Stimulated activated CD4-positive, alpha-beta T cell treated with anti-CD3 and anti-CD28 coated beads, Interleukin-1b, Interleukin-23, amount 100 ng/mL, for 24 hours (primary cell): ENCODE measurements around the gene TEX54.
A peak's percentile ranks its signal among the peaks of the same experiment; 100 is the strongest.
"Not testable (repeated sequence)": the region's sequence is repeated elsewhere in the genome, so short reads cannot be mapped to it uniquely, and the experiment has no call there.

Experiments
- DNase-seq, 4 experiments: peaks; one replicate each; pipeline ENCODE4 v3.0.0-alpha.2; 2020; ENCODE audit warnings: low read depth in 4 of 4, low spot score in 1 of 4

The TEX54 gene

DNA sequence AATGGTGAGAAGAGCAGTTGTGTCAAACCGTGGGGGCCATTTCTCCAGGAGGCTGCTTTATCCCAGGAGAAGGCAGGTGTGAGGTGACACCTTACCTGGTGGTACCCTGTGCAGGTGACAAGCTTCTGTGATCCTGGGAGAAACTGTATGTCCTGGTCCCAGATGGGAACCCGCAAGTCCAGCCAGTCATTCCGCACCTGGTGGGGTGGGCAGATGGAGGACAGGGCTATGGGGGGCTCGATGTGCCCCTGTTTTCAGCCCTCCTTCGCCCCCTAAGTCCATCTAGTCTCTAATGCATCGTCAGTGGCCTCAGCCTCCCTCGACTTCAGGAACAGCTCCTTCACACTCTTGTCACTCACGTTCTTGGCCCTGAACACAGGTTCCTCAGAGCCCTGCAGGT lies 2.7 kb upstream of the TEX54 start:
- no peak for DNase-seq

DNA sequence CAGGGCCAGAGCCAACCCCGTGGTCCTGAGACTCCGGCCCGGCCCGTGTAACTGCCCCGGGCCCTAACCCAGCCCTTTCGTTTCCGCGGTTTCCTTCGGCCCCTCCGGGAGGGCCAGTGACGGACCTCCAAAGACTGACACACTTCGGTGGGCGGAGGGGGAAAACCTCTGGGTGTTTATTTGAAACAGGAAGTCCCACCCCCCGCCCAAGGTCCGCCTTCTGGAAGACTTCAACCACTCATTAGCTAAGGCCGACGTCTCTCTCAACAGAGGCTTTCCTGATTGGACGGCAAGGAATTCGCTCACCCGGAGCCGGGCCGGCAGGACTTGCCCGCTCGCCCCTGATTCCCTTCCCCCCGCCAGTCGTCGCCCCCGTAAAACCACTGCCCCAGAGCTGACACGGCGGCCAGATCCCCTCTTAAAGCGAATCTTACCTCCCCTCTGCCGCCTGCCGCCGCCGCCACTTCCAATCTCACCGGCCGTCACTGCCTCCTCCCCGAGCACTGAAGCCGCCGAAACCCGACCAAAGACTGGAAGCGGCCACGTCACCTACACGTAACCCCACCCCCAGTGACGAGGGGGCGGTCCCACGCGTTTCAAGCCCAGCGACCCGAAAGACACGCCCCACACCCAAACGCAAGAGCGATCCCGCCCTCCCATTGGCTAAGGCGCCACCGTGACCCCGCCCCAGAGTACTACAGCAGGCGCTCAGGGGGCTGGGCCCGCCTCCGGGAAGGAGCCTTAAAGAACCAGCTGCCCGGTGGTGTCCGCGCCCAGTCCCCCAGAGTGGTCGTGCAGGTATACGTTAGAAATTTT lies 913 bp downstream of the TEX54 start, which contains the start of gene STX5:
Gene STX5 (minus strand): TSS at position 532 of the 816 bp plus-strand sequence. CDS start 808 bp downstream, outside the sequence.
- DNase-seq, result peak; percentile 98 to 100 (median 99)

DNA sequence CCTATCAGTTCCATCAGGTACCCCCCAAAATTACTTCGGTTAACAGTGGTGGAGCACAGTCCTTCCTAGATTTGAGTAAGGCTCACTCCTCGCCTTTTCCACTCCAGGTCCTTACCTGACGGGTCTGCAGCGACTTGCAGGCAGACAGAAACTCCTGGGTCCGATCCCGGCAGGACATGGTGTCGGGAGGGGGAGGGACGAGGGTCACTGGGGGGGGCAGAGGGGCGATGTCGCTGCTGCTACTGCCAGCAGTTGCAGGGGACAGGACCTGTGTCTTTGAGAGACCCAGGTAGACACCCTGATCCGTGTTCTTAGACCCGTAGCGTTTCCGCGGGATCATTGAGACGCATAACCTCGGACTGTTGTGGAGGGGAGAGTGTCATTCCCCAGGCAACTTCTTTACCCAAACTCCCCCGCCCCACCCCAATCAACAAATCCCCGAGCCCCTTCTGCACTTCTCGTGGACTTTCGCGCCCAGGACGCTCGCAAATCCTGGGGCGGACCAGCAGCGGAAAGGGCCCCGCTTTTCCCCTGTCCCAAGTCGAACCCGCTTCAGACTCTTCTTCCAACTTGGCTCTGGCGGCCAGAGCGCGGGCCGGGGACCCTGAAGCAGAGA lies 1.6 kb downstream of the TEX54 start:
- DNase-seq, result no peak

DNA sequence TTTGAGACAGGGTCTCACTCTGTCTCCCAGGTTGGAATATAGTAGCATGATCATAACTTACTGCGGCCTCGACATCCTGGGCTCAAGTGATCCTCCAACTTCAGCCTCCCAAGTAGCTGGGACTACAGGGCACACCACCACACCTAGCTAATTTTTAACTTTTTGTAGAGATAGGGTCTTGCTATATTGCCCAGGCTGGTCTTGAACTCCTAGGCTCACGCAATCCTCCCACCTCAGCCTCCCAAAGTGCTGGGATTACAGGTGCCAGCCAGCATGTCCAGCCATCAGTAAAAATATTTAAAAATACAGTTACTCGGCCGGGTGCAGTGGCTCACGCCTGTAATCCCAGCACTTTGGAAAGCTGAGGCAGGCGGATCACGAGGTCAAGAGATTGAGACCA lies 4.5 kb downstream of the TEX54 start:
- DNase-seq, result not testable (repeated sequence)

DNA sequence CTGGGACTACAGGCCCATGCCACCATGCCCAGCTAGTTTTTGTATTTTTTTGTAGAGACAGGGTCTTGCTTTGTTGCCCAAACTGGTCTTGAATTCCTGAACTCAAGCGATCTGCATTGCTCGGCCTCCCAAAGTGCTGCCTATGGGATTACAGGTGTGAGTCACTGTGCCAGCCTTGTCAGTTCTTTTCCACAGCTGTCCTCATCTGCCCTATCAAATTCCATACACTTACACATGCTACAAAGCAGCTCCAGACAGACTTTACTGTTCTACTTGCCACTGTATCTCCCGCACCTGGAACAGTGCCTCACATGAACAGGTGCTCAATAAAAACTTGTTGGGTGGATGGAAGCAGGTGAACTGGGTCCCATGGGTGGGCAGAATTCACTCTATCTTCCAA lies 9.0 kb downstream of the TEX54 start:
- no peak for DNase-seq

DNA sequence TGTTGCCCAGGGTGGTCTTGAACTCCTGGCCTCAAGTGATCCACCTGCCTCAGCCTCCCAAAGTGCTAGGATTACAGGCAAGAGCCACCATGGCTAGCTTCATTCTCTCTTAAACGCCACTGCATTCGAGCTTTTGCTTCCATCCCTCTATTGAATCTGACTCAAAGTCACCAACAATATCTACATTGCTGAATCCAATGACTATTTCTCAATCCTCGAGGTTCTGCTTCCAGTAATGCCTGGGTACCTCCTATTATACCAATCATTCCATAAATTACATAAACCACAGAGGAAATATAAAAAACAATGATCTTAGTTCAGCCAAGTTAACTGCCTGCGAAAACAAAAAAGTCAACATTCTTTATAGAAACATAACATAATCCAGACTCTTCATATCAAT lies 15.5 kb downstream of the TEX54 start:
- no peak for DNase-seq

DNA sequence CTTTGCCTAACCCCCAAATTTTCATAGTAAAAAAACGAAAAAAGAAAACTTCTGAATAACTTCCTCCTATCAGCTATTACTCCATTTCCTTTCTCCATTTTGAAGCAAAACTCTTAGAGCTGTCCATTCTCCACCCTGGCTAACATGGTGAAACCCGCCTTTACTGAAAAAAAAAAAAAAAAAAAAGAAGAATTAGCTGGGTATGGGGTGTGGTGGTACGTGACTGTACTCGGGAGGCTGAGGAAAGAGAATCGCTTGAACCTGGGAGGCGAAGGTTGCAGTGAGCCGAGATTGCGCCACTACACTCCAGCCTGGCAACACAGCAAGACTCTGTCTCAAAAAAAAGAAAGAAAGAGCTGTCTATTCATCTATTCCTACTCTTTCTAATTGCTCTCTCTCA lies 16.1 kb downstream of the TEX54 start:
- DNase-seq, result no peak

DNA sequence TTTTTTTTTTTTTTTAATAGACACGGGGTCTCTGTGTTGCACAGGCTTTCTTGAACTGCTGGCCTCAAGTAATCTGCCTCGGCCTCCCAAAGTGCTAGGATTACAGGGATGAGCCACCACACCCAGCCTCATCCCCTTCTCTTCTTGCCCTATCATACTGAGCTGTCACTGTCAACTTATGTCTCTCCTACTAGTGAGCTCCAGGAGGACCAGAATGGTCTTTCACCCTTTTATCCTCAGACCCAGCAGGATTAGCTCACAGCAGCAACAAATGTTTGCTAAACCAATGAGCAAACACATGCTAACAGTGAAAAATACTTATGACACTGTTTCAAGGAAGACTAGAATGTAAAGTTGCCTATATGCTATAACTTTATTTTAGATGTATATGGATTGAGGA lies 21.0 kb downstream of the TEX54 start:
- DNase-seq, result no peak

DNA sequence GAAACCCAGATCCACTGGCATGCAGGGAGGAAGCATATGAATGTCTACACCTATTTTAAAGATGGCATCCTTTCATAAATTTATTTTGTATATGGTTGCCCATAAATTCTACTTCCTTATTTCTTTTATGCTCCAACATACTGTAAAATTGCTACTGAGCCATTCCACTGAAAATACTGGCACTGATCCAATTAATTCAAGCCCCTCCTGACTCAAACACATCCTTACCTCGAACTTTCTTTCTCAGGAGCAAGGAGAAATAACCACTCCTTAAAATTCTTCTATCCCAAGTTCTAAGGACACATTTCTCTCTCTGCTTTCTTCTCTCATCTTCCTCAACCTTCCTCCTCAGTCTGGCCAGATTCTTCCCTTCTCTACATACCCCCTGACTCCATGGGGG lies 21.9 kb downstream of the TEX54 start:
- DNase-seq, result no peak

DNA sequence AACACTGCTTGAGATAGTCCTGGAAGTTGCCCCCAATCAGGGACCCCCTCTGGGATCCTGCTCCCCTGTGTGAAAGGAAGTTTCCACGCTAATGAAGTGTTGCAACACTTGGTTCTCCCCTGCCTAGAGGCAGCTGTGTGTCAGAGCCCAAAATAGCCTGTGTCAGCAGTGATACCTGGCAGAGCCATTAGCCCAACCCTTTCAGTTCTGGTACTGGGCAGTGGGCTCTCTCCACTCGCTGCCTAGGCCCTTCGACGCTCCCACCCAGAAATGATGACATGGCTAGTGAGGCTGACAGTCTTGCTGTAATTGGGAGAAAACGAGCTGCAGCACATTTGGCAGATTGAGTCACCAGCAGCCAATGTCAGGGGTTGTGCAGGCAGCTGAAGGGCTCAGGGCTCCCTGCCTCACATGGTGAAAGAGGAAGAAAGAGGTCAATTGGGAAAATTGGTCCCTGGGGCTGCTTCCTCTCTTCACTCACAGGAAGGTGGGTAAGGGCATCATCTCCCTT lies 26.0 kb downstream of the TEX54 start:
- no peak for DNase-seq

DNA sequence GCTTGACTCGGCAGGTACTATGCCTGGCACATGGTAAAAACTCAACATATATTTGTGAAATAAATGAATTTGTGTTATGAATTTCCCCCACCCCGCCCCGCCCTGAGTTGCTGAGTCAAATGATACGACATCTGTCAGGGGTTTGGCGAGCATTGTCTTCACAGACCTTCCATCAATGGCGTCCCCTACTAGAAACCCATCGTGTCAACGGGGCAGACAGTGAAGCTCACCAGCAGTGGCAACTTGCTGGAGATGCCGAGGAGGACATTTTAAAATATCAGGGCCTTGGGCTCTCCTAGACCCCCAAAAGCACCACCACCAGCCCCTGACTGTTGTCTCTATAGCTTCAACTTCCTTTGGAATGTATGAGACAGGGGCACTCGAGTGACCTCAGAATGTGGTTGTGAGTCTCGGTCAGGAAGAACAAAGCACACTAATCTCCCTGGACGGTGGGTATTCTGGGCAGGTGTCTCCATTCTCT lies 26.6 kb downstream of the TEX54 start:
- no peak for DNase-seq

DNA sequence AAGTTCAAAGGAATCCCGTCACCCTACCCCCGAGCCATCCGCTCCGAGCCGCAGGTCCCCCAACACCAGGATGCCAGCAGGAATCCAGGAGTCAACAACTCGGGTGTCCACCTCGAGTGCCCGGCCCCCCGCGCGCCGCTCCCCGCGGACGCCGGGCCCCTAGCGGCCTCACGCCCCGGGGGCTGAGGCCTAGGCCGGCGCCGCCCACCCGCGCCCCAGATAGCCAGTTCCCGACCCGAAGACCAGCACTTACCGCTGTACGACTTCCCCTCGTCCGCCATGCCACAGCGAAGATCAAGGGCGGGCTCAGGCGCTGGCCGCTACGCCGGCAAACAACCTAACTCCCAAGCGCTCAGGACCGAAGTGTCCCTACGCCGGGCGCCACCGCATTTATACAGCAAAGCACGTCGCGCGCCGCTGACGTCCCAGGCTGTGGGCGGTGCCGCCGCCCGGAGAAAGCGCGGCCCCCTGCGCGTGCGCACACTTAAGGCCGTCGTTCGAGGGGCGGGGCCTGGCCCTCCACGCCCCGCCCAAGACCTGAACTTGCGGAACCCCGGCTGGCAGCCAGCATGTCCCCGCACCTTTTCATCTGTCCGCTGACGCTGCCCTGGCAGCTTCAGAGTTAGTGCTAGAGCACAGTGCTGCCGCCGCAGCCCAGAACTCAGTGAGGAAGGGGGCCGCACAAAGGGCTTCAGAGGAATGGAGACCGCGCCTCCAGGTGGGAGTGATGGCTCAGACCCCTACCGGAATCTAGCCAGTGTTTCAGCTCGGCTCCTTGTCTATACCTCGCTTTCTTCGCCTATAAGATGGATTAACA lies 27.4 kb downstream of the TEX54 start, which contains the start of gene NXF1:
Gene NXF1 (minus strand): TSS at position 365 of the 817 bp plus-strand sequence. CDS start 84 bp downstream, at position 281.
- peak; percentile 91 to 97 (median 92) for DNase-seq

DNA sequence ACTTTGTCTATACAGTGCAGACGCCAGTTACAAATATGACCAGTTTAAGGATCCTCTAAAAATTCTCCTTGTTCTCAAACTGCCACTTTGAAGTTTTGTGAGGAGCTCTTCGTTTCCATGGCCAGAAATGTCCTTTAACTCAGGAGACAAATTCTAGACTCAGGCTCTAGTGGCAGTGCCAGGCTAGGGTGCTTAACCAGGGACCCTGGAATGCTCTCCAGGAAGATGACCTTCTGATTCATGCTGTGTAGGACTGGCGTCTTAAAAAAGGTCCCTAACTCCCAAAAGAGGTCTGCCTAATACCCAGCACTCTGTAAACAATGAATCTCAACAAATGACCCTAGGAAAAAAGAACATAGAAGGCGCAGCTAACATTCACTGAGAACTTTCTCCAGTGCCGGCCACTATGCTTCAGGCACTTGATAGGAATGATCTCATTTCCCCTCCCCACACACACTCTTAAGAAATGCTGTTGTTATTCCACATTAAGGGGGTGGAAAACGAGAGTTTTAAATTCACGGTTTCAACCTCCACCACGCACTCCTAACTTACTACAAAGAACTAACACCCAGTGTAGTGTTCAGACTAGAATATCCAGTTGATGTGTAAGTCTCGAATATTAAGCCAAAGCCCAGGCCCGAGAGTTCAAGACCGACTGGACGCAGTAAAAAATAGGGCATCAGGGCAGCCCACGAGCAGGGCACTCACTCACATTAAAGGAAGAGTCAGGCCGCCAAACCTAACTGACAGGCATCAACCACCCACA lies 28.1 kb downstream of the TEX54 start:
- DNase-seq, result no peak

DNA sequence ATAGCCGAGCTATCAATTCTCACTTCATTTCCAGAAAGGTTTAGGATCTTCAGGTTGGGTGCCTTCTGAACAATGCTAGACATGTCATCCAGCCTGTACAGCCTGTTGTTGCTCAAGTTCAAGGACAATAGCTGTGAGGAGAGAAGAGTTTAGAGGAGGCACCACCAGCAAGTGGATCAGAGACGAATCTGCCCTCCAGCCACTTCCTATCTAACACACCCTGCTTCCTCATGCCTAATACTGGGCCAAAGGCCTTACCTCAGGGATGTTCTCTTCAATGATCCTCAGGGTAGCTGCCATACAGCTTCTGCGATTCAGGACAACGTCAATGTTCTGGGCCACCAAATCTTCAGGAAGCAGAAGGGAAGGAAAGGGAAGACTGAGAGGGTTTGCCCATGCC lies 31.6 kb downstream of the TEX54 start:
- DNase-seq, result no peak

DNA sequence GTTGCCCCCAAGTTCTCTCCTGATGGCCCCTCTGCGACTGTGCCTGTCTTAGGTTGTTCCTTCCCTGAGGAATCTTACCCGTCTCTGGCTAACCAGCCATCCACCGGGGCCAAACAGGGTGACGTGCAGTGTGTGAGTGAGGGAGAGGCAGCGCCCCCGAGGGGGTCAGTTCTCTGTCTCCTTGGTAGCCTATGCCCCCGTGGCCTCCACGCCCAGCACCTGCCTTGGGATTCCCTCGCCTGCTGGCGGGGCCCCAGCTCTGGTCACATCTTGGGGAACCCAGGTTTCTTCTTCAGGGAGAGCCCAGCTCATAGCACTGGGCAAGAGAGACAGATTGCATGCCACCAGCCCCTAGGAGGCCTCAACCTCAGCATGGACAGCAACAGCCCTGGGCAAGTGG lies 33.2 kb downstream of the TEX54 start:
- no peak for DNase-seq

DNA sequence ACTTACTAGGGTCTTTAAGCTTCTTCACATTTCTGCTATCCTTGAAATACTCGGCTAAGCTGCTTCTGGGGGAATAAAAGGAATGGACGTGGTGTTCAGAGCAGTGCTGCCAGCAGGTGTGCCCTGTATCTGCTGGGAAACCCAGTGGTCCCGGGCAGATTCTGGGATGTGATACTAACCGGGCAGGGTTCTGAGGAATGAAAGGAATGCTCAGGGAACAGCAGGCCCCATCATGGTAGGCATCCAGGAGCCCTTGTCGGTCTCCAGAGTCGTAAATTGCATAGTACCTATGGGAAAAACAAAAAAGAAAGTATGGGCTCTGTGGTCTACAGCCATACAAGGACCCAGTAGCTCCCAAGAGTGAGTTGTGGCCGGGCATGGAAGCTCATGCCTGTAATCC lies 36.4 kb downstream of the TEX54 start:
- no peak for DNase-seq

DNA sequence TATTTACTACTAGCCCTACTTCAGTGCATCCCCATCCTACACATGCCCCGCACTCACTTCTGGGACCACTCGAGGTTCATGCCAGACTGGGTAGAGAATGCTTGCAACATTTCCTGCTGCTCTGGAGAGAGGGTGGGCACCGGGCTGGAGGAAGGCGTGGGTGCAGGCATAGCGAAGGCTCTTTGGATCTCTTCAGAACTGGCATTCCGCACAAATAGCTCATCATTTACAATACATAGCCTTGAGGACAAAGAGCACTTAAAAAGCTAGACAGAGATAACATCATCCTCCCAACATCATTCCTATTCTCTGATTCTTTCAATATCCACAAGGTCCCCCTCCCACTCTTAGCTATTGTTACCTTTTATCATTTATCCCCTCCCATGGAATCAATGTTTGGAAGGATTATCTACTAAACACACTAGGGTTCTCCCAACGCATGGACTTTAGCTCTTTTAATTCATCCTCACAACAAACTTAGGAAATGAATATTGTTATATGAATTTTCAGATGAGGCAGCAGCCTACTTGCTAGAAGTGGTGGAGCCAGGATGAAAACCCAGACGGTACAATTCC lies 38.4 kb downstream of the TEX54 start:
- no peak for DNase-seq

DNA sequence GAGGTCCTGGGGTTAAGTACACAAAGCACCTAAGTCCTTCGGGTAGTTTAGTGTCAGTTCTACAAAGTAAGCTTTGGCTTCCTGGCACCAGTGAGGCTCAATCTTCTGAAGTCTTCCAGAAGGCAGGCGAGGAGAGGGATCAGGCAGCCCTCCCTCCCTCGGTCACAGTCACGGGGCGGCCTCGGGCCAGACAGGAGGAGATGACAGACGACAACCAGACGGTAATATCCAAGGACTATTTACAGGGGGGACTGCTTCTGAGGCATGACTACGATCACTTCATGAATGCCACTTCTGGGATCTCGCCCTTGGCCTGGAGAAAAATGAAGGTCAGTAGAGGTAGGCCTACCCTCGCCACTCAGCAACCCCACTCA lies 40.5 kb downstream of the TEX54 start:
- DNase-seq, result no peak

DNA sequence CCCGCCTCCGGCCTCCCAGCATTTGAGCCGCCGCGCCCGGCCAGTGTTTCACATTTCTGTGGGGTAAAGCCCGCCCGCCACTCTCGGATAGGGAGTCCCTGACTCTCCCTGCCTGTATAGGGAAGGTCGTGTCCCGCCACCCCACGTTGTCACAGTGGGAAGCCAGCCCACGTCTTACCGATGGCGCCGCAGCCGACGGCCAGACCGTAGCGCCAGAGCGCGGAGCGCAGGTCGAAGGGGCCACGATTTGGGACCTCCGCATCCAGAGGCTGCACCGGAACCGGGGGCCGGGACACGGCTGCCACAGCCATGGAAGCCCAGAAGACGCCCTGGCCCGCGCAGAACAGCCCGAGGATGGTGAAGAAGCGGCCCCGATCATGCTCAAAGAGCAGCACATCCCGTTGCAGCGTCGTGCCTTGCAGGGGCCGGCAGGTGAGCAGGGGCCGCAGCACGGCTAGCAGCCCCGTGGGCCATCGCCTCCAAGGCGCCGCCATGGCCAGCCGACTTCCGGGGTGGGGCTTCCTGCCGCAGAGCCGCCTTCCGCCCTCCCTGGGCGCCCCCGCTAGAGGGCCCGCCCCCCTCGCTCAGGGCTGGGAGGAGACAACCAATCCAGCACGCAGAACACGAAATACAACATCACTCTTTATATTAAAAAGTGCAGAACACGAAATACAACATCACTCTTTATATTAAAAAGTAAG lies 41.0 kb downstream of the TEX54 start, which contains the start of gene TMEM223:
Gene TMEM223 (minus strand): TSS at position 506 of the 701 bp plus-strand sequence. CDS start 12 bp downstream, at position 494.
- peak; percentile 73 to 87 (median 84) for DNase-seq

DNA sequence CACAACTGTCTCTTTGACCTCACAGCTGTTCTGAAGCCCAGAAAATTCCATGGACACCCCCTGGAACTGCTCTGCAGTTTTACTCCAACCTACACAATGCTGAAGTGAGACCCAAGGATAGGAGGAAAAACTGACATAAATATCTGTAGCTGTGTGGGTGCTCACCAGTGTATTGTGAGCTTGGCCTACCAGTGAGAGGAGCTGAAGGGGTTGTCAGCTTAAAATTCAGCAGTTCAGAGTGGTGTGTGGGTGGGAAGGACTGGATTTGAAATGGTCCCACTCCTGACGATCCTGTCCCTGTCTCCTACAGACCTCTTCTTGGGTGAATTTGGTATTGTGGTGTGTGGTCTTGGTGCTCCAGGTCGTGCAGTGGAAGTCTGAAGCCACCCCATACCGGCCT lies 43.1 kb downstream of the TEX54 start:
- no peak for DNase-seq
